Measurements from ENCODE around the gene PICK1. TPM values are rescaled to one million over a fixed set of nuclear protein-coding genes. Genes with fewer than 3 reads are reported as not detected.

PICK1 gene
- total RNA-seq, 6 donors from 2014 or later, result 31.6 to 189 (median 50.3) TPM

DNA sequence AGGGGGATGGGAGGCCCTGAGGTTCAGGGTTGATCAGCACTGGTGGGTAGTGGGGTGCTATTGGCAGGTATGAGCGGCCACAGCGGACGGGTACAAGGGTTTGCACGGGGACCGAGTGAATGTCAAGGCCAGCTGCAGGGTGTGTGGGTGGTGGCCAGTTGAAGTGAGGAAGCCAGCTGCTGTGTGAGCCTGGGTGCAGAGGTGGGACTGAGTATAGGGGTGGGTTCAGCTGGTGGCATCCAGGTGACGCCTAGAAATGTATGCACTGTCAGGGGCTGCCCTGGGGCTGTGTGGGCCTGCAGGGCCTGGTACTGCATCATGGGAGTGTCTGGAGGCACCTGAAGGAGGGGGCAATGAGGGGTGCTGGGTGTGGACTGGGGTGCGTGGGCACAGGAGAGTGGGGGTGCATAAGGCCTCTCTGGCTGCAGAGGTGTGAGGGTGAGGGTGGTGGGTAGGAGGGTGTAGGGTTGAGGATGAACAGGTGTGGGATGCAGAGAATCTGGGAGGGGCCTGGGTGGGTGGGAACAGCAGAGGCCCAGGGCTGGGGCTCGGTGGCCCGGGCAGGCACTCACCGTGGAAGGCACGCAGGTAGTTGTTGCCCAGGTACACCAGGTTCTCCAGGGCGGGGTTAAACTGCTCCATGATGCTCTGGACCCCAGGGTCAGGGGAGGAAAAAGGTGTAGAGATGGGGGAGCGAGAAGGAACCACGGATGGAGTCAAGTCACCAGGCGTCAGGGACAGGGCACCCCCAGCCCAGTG lies 51.5 kb downstream of the PICK1 start:
- ATAC-seq (ENCODE audit: low FRiP score in 2 of 2) (no peak), DNase-seq (peak in 1 of 2 donors; percentile 54)
- WGBS, 2 donors, result 94 to 95% methylated on average over 14 to 15 of the region's 15 CpGs
- Histone ChIP-seq H3K36me3 (no peaks in the 10 kb centered on the region), H3K4me1 (no peaks in the 10 kb centered on the region), H3K4me3 (no peak overlapping the region), H3K27me3 (no peaks in the 10 kb centered on the region), H3K9me3 (no peaks in the 10 kb centered on the region), H3K27ac (no peak overlapping the region)
- TF ChIP-seq EP300 (IDR thresholded peaks at IDR 0.05) (no peak), POLR2AphosphoS5 (IDR thresholded peaks at IDR 0.05) (no peak)
- TF ChIP-seq, protein P1, sequence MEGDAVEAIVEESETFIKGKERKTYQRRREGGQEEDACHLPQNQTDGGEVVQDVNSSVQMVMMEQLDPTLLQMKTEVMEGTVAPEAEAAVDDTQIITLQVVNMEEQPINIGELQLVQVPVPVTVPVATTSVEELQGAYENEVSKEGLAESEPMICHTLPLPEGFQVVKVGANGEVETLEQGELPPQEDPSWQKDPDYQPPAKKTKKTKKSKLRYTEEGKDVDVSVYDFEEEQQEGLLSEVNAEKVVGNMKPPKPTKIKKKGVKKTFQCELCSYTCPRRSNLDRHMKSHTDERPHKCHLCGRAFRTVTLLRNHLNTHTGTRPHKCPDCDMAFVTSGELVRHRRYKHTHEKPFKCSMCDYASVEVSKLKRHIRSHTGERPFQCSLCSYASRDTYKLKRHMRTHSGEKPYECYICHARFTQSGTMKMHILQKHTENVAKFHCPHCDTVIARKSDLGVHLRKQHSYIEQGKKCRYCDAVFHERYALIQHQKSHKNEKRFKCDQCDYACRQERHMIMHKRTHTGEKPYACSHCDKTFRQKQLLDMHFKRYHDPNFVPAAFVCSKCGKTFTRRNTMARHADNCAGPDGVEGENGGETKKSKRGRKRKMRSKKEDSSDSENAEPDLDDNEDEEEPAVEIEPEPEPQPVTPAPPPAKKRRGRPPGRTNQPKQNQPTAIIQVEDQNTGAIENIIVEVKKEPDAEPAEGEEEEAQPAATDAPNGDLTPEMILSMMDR (IDR thresholded peaks at IDR 0.05), result no peak

DNA sequence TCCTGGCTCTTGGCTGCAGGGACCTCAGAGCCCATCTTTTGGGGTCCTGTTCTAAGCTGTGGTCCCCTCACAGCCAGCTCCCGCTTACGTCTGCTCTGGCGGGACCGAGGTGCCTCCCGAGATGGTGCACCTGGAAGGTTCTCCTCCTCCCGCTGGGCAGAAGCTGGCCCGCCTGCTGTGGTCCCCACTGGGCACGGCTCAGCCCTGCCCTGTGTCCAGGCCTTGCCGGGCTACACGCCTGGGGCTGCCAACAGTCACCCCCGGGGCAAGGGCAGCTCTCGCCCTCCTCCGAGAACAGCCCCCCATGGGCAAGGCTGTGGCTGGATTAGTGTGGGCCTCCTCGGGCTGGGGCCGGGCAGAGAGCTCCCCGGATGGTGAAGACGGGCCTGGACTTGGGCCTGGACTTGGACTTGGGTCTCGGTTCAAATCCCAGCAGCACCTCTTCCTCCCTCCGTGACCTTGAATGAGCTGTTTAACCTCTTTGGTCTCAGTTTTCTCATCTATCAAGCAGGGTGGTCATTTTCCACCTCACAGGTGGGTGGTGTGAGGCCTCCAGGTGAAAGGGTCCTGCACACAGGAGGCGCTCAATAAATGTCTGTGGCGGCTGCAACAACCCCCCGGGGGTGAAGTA lies 52.3 kb downstream of the PICK1 start:
- no peak overlapping the region for H3K27ac ChIP-seq
- DNase-seq (peak in 1 of 2 donors; percentile 78), ATAC-seq (ENCODE audit: low FRiP score in 2 of 2) (no peak)
- H3K27me3 ChIP-seq, result no peaks in the 10 kb centered on the region
- 96% methylated on average over 5 to 19 of the region's 22 CpGs for WGBS, 2 donors
- H3K4me3 ChIP-seq, result no peak overlapping the region
- no peaks in the 10 kb centered on the region for H3K36me3 ChIP-seq
- peaks cover 0 to 4% (median 3%) of the 10 kb centered on the region in 4 donors for H3K4me1 ChIP-seq
- no peaks in the 10 kb centered on the region for H3K9me3 ChIP-seq
- TF ChIP-seq, protein P1 (IDR thresholded peaks at IDR 0.05), result no peak
- TF ChIP-seq POLR2A (IDR thresholded peaks at IDR 0.05), result no peak
- TF ChIP-seq EP300 (IDR thresholded peaks at IDR 0.05), result no peak
- no peak for TF ChIP-seq POLR2AphosphoS5 (IDR thresholded peaks at IDR 0.05)

DNA sequence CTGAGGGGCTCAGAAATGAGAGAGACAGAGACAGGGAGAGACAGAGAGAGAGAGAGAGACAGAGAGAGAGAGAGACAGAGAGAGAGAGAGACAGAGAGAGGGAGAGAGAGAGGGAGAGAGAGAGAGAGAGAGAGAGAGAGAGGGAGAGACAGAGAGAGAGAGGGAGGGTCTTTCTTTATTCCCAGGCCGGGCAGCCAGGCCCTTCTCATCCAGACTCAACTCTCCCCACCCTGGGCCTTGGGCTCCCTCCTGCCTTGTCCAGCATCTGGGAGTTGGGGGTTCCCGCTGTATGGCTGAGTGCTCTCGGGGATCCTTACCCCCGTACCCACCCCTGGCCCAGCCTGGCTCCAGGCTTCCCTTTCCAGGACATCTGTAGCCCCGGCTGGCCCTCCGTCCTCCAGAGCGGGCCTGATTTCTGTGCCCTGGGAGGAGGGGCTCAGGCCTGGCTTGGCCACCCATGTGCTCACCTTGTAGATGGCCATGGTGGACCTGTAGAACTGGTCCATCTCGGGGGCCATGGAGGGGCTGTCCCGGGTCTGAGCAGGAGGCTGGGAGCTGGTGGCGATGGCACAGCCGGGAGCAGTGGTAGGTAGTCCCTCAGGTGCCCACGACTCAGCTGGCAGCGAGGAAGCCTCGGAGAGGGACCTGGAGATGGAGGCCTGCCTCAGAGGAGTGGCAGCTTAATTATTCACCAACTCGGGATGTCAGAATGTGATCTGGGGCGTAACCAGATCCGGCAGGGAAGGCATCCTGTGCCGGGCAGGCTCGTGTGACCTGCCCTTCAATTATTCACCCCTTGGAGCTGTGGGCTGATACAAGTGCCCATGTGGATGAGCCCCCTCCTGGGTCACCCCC lies 53.0 kb downstream of the PICK1 start, which contains the start of gene BAIAP2L2:
BAIAP2L2 (minus strand) TSS at position 677 of the 855 bp plus-strand sequence; CDS start at position 518, 159 bp downstream.
- H3K27me3 ChIP-seq, result no peaks in the 10 kb centered on the region
- no peak for ATAC-seq (ENCODE audit: low FRiP score in 2 of 2)
- 84 to 89% methylated on average over 12 to 15 of the region's 19 CpGs for WGBS, 2 donors

More for the DNA sequence above, 53.0 kb downstream of the PICK1 start, which contains the start of gene BAIAP2L2:
- Histone ChIP-seq H3K36me3 (no peaks in the 10 kb centered on the region), H3K4me3 (no peak within 1 kb of the TSS), H3K27ac (no peak within 1 kb of the TSS), H3K4me1 (peaks cover 0 to 8% (median 6%) of the 10 kb centered on the region in 4 donors), H3K9me3 (no peaks in the 10 kb centered on the region)
- DNase-seq, result peak in 1 of 2 donors; percentile 52
- TF ChIP-seq, protein P1 (IDR thresholded peaks at IDR 0.05), result peak in 1 of 6 experiments; percentile 9
- TF ChIP-seq POLR2A (IDR thresholded peaks at IDR 0.05), result no peak
